Femur (tissue), 1 donor: ENCODE measurements around the gene DOLPP1.
A peak's percentile ranks its signal among the peaks of the same experiment; 100 is the strongest.
"Not testable (repeated sequence)": the region's sequence is repeated elsewhere in the genome, so short reads cannot be mapped to it uniquely, and the experiment has no call there.

ENCODE experiments used
- DNase-seq: peaks from one replicate; pipeline ENCODE4 v3.0.0-alpha.2; 2017

DOLPP1 gene

GRCh38 chr9:129113645-129114304 lies 32.9 kb downstream of the DOLPP1 start:
- DNase-seq, result no peak

DNA sequence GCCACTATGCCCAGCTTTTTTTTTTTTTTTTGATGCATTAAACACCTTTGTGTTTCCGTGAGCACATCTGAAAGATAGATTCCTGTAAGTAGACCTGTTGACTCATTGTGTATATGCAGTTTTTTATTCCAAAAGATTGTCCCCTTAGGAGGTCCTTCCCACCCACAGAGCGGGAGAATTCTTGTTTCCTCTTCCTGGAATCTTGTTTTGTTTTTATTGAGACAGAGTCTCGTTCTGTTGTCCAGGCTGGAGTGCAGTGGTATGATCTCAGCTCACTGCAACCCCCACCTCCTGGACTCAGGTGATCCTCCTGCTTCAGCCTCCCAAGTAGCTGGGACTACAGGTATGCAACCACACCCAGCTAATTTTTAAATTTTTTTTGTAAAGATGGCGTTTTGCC lies 37.9 kb downstream of the DOLPP1 start:
- DNase-seq, result no peak

GRCh38 chr9:129121483-129121882 lies 40.6 kb downstream of the DOLPP1 start:
- DNase-seq, result no peak

DNA sequence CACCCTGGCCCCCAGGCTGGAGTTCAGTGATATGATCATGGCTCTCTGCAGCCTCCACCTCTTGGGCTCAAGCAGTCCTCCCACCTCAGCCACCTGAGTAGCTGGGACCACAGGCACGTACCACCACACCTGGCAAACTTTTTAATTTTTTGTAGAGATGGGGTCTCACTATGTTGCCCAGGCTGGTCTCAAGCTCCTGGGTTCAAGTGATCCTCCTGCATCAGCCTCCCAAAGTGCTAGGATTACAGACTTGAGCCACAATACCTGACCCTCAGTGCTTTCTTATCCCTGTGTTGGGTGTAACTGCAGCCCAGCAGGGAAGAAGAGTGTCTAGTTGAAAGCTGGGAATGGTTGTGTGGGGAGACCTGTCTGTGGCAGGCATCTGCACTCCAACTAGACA lies 41.2 kb downstream of the DOLPP1 start:
- DNase-seq, result no peak

GRCh38 chr9:129122976-129123375 lies 42.1 kb downstream of the DOLPP1 start:
- not testable (repeated sequence) for DNase-seq

DNA sequence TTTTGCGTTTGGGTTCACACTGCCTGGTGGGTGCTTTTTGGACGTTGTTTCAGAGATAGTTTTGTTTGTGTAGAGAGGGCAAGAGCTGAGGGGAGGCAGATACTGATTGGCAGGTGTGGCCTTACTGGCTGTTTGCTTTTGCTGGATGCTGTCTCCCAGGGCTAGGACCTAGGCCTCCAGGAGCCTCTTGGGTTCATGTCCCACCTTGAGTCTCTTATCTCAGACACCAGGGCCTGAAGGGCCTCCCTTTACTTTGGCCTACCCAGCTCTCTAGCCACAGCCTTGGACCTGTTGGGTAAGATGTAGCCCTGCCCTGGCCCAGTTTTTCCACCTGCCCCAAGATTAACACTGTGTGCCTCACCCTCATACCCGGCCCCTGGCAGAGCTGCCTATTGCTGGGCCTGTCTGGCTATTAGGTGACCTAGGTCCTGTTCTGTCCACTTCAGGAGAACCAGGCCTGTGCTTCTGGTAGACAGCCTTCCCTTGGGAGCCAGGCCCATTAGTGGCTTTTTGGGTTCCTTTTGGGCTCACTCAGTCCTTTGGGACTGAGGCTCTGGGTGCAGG lies 43.7 kb downstream of the DOLPP1 start:
- no peak for DNase-seq

GRCh38 chr9:129125478-129125877 lies 44.6 kb downstream of the DOLPP1 start:
- DNase-seq, result no peak

DNA sequence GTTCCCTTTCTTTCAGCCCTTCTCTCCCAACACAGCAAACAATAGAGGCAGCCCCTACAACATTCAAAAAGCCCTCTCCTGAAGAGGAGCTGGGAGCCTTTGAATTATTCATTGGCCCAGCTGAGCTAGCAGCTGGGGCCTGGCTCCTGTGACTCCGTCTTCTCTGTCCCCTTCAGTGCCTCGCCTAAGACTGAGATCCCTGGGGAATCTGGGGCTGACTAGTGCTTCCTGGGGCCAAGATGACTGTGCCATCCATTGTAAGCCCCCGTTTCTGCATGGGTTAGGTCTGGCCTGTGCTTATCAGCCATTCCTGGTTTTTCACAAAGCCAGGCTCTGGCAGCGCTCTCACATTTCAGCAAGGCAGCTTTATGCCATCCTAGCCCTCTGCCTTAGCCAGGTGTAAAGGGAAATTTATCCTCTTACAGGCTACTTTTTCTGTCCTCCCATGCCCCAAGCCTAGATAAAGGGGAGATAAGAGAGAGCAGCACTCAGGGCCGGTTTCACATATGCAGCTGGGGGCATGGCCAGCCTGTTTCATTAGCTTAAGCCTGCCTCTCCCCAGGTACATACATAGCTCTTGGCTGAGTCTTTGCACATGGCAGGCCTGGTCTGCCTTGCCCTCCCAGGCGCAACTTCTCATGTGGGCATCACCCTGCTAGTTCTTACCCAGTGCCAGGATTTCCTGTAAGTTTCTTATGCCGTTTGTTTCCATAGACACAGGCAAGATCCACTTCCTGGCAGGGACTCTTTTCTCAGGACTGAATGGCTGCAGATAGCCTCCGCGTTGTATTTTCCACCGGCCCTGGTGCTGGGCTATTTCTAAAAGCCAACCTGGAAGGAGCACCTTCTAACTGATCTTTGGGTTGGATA lies 46.1 kb downstream of the DOLPP1 start:
- DNase-seq, result no peak

DNA sequence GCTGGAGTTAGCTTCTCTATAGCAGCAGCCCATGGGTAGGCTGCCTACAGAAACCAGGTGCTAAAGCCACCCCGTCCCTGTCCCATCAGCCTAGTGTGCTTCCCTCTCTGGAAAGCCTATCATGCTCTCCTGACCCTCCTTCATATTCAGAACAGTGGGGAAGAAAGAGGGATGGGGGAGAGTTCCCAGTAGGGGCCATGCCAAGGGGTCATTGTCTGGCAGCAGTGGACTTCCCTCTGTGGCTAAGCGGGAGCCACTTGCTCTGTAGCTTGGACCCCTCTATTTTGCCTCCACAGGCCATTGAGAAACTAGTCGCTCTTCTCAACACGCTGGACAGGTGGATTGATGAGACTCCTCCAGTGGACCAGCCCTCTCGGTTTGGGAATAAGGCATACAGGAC lies 47.8 kb downstream of the DOLPP1 start:
- DNase-seq, result no peak

DNA sequence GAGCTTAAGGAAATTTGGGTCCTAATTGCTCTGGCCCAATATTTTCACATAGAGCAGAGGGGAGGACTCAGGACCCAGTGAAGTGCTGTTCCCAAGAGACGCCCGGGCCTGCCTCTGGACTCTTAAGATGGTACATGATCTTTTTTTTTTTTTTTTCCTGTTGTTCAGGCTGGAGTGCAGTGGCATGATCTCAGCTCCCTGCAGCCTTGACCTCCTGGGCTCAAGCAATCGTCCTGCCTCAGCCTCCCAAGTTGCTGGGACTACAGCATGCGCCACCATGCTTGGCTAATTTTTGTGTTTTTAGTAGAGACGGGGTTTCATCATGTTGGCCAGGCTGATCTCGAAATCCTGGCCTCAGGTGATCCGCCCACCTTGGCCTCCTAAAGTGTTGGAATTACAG lies 49.4 kb downstream of the DOLPP1 start:
- not testable (repeated sequence) for DNase-seq

- DNase-seq, result no peak
These were observed 49.9 kb downstream of the DOLPP1 start for GRCh38 chr9:129130791-129131190.

DNA sequence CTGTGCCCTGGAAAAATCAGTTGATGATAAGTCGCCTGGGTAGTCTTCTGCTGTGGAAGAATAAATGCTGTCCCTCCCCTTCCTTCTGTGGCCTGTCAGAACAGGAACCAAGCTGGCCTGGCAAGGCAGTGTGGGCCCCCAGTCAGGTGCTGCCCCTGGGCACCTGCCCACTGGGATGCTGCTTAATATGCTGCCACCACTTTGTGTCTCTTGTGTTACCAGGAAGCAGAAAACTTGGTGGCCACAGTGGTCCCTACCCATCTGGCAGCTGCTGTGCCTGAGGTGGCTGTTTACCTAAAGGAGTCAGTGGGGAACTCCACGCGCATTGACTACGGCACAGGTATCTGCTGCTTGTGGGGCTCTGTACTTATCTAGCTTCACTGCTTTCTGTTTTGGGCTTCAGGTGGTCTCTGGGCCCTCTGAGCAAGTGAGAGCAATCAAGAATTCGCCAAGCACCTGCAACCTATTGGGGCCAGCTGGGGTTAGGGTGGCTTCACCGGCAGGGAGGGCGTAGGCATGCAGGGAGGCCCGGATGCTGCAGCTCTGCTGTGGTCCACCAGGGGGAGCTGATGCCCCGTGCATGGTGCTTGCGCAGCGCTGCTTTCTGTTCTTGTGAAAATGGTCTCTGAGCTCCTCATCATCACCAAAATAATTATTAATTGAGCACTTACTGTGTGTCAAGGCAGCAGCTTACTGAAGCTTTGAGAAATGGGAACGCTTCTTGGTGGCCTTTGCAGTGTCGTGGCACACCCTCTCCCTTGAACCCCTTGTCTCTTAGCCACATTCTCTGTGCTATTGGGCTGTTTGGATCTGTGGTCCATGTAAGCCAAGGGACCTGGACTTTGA lies 50.6 kb downstream of the DOLPP1 start:
- DNase-seq, result peak; percentile 85

GRCh38 chr9:129133082-129133481 lies 52.2 kb downstream of the DOLPP1 start:
- no peak for DNase-seq

DNA sequence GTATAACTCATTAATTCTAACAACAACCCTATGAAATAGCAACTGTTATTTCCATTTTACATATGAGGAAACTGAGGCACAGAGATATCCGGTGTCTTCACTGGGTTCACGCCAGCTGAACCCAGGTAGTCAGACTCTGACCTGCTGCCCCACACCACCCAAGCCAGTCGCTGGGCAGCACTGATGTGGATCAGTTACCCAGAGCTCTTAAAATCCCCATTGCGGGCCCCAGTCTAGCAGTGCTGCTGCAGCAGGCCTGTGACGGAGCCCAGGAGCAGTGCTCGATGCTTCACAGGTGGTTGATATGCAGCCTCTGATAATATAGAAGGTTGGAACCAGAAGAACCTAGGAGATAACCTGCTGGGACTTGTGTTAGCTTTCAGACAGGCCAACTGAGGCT lies 54.6 kb downstream of the DOLPP1 start:
- no peak for DNase-seq

- DNase-seq, result no peak
These were observed 55.6 kb downstream of the DOLPP1 start for GRCh38 chr9:129136446-129137035.

GRCh38 chr9:129137292-129138143 lies 56.6 kb downstream of the DOLPP1 start:
- no peak for DNase-seq

- DNase-seq, result no peak
These were observed 57.2 kb downstream of the DOLPP1 start for GRCh38 chr9:129138144-129138462.

- peak; percentile 87 for DNase-seq
These were observed 57.7 kb downstream of the DOLPP1 start for GRCh38 chr9:129138476-129139232.

GRCh38 chr9:129139233-129139992 lies 58.5 kb downstream of the DOLPP1 start:
- DNase-seq, result peak; percentile 92

GRCh38 chr9:129139993-129140396 lies 59.1 kb downstream of the DOLPP1 start:
- DNase-seq, result peak; percentile 98
